ENCODE measurements around the gene SNX24.

The SNX24 gene

DNA sequence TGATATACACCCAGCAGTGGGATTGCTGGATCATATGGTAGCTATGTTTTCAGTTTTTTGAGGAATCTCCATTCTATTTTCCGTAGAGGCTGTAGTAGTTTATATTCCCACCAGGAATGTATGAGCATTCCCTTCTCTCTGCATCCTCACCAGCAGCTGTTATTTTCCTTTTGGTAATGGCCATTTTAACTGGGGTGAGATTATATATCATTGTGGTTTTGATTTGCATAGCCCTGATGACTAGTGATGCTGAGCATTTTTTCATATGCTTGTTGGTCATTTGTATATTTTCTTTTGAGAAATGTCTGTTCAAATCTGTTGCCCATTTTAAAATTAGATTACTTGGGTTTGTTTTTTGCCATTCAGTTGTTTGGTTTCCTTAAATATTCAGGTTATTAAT lies 202.3 kb downstream of the SNX24 start:
- H3K9me3 Mint-ChIP-seq = peaks cover 14% of the 10 kb centered on the region
- DNase-seq (ENCODE audit: low spot score in 2 of 2) (no peak), ATAC-seq (ENCODE audit: low read depth) (no peak)
- no peaks in the 10 kb centered on the region for H3K36me3 Mint-ChIP-seq
- no peaks in the 10 kb centered on the region for H3K4me1 Mint-ChIP-seq
- H3K4me3 Mint-ChIP-seq = no peak overlapping the region
- peaks cover 25% of the 10 kb centered on the region for H3K27me3 Mint-ChIP-seq
- H3K27ac Mint-ChIP-seq = no peak overlapping the region

DNA sequence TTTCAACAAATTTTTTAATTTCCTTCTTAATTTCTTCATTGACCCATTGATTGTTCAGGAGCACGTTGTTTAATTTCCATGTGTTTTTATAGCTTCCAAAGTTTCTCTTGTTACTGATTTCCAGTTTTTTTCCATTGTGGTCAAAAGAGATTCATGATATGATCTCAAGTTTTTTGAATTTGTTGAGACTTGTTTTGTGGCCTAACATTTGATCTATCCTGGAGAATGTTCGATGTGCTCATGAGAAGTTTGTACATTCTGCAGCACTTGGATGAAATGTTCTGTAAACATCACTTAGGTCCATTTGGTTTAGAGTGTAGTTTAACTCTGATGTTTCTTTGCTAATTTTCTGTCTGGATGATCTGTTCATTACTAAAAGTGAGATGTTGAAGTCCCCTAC lies 205.8 kb downstream of the SNX24 start:
- Mint-ChIP-seq H3K36me3 (peaks cover 3% of the 10 kb centered on the region), H3K4me1 (no peaks in the 10 kb centered on the region), H3K4me3 (no peak overlapping the region), H3K27me3 (peaks cover 23% of the 10 kb centered on the region), H3K27ac (no peak overlapping the region), H3K9me3 (peaks cover 17% of the 10 kb centered on the region)
- no peak for DNase-seq (ENCODE audit: low spot score in 2 of 2)
- no peak for ATAC-seq (ENCODE audit: low read depth)
